ENCODE results near the gene KLHL5. TPM values are rescaled to one million over a fixed set of nuclear protein-coding genes. Genes with fewer than 3 reads are reported as not detected.

KLHL5 gene
- polyA plus RNA-seq, 1 experiment: 77.4 TPM

- ChIA-PET POLR2A (no interaction called here), CTCF (interaction anchor here (0.7 to 1.0 kb wide), 2 partner anchors 384 to 1746 kb away, joined by 3 read pairs; partner anchors contain the start of gene TLR10)
- TF ChIP-seq CTCF (IDR thresholded peaks at IDR 0.05; ENCODE audit: insufficient read depth, low read depth, low read length): no peak
- H3K36me3 ChIP-seq (ENCODE audit: control insufficient read depth, insufficient read depth, low read length): no peaks in the 10 kb centered on the region
- DNase-seq (ENCODE audit: low read depth): no peak
- H3K4me3 ChIP-seq (ENCODE audit: low read depth, low read length): no peak overlapping the region
- no peaks in the 10 kb centered on the region for H3K27me3 ChIP-seq (ENCODE audit: control insufficient read depth, insufficient read depth, low read length)
Measured at GRCh38 chr4:39166669-39167068, 104.6 kb downstream of the KLHL5 start.

GRCh38 chr4:39169426-39169825 lies 107.4 kb downstream of the KLHL5 start:
- DNase-seq (ENCODE audit: low read depth): no peak
- ChIA-PET CTCF (no interaction called here), POLR2A (interaction anchor here (0.6 kb wide), 1 partner anchor 81 kb away, joined by 7 read pairs; no protein-coding TSS in a partner anchor)
- no peak for TF ChIP-seq CTCF (IDR thresholded peaks at IDR 0.05; ENCODE audit: insufficient read depth, low read depth, low read length)
- Histone ChIP-seq H3K36me3 (ENCODE audit: control insufficient read depth, insufficient read depth, low read length) (no peaks in the 10 kb centered on the region), H3K4me3 (ENCODE audit: low read depth, low read length) (no peak overlapping the region), H3K27me3 (ENCODE audit: control insufficient read depth, insufficient read depth, low read length) (no peaks in the 10 kb centered on the region)

GRCh38 chr4:39170301-39170700 lies 108.3 kb downstream of the KLHL5 start:
- no peaks in the 10 kb centered on the region for H3K27me3 ChIP-seq (ENCODE audit: control insufficient read depth, insufficient read depth, low read length)
- no peak for DNase-seq (ENCODE audit: low read depth)
- H3K36me3 ChIP-seq (ENCODE audit: control insufficient read depth, insufficient read depth, low read length): no peaks in the 10 kb centered on the region
- no peak overlapping the region for H3K4me3 ChIP-seq (ENCODE audit: low read depth, low read length)
- ChIA-PET CTCF (no interaction called here), POLR2A (no interaction called here)
- TF ChIP-seq CTCF (IDR thresholded peaks at IDR 0.05; ENCODE audit: insufficient read depth, low read depth, low read length): no peak

Other genes with a start within 250 kb of the KLHL5 start
- gene TLR6, start 205.4 kb upstream of the KLHL5 start, polyA plus RNA-seq (2011; rRNA removed): 0.27 and 0.70 TPM in 2 replicates
- 184 and 222 TPM in 2 replicates for gene FAM114A1, start 194.4 kb upstream of the KLHL5 start, polyA plus RNA-seq (2011; rRNA removed)
- 0.07 and 0.15 TPM in 2 replicates for gene TMEM156, start 29.8 kb upstream of the KLHL5 start, polyA plus RNA-seq (2011; rRNA removed)
- gene WDR19, start 120.3 kb downstream of the KLHL5 start, polyA plus RNA-seq (2011; rRNA removed): 21.4 and 30.2 TPM in 2 replicates